ENCODE results near the gene OPHN1. TPM values are rescaled to one million over a fixed set of nuclear protein-coding genes. Genes with fewer than 3 reads are reported as not detected.

The OPHN1 gene
- total and polyA plus RNA-seq, 2 experiments from 2014 or later: 2.2 to 3.8 TPM

- DNase-seq (ENCODE audit: low spot score) (no peak), ATAC-seq (no peak)
- Histone ChIP-seq H3K4me3 (no peak overlapping the region), H3K9me2 (ENCODE audit: insufficient read depth) (no peaks in the 10 kb centered on the region), H3K27ac (ENCODE audit: low read depth) (no peak overlapping the region), H3K79me2 (replicated peaks; ENCODE audit: insufficient read depth) (no peaks in the 10 kb centered on the region), H3F3A (replicated peaks; ENCODE audit: low read depth) (no peaks in the 10 kb centered on the region), H3K4me1 (ENCODE audit: insufficient read depth) (peaks cover 9% of the 10 kb centered on the region), H4K20me1 (replicated peaks; ENCODE audit: insufficient read depth) (no peaks in the 10 kb centered on the region), H3K36me3 (ENCODE audit: insufficient read depth) (no peaks in the 10 kb centered on the region), H2AFZ (no peak overlapping the region), H3K4me2 (no peak overlapping the region), H3K27me3 (ENCODE audit: insufficient read depth) (no peaks in the 10 kb centered on the region)
- H3K27ac Mint-ChIP-seq: no peak overlapping the region
- peaks cover 31% of the 10 kb centered on the region for H3K4me1 Mint-ChIP-seq
- H3K27me3 Mint-ChIP-seq (ENCODE audit: insufficient read depth, low read depth, poor library complexity): no peaks in the 10 kb centered on the region
- no peaks in the 10 kb centered on the region for H3K9me3 Mint-ChIP-seq
- no peak for TF ChIP-seq ZNF114 (CRISPR knock-in tag; IDR thresholded peaks at IDR 0.05)
- no peak for TF ChIP-seq EZH2 (IDR thresholded peaks at IDR 0.05; ENCODE audit: low read depth, unreplicated experiment)
- no peak for TF ChIP-seq ETS1 (IDR thresholded peaks at IDR 0.05)
- TF ChIP-seq ZNF462 (CRISPR knock-in tag; IDR thresholded peaks at IDR 0.05): no peak
- TF ChIP-seq REST (IDR thresholded peaks at IDR 0.05; ENCODE audit: unreplicated experiment): no peak
- TF ChIP-seq ZNF331 (CRISPR knock-in tag; IDR thresholded peaks at IDR 0.05; ENCODE audit: low read depth): no peak
- TF ChIP-seq JUNB (IDR thresholded peaks at IDR 0.05; ENCODE audit: unreplicated experiment): no peak
- no peak for TF ChIP-seq STAT1 (IDR thresholded peaks at IDR 0.05; ENCODE audit: unreplicated experiment)
- TF ChIP-seq POLR2AphosphoS5 (IDR thresholded peaks at IDR 0.05; ENCODE audit: low read depth): no peak
- TF ChIP-seq NANOG (IDR thresholded peaks at IDR 0.05; ENCODE audit: borderline replicate concordance): no peak
- no peak for TF ChIP-seq EZH2phosphoT487 (IDR thresholded peaks at IDR 0.05; ENCODE audit: unreplicated experiment)
- no peak for TF ChIP-seq CREB1 (CRISPR knock-in tag; IDR thresholded peaks at IDR 0.05; ENCODE audit: low read depth)
- H3K4me3 Mint-ChIP-seq: no peak overlapping the region
- H3K36me3 Mint-ChIP-seq (ENCODE audit: low read depth): no peaks in the 10 kb centered on the region; the same call in 2 of the 3 replicates
Observed at GRCh38 chrX:68114573-68115129, 318.6 kb downstream of the OPHN1 start.
